Measurements from ENCODE around the gene ITGA7.

Gene ITGA7

DNA sequence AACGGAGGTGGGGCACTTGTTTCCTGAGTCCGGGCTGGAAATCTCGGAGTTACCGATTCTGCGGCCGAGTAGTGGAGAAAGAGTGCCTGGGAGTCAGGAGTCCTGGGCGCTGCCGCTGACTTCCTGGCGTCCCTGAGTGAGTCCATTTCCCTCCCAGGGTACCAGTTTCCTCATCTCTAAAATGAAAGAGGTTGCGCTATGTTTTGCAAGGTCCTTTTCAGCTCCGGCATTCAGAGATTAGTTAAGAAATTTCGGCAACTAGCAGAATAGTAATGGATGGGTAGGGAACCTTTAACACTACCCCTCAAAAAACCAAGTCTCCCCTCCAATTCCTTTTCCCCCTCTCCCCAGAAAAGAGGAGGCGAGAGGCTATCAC, 8.9 kb upstream of the ITGA7 start:
- H3K4me3 ChIP-seq (ENCODE audit: low read depth, low read length): peak overlapping the region; percentile 75
- TF ChIP-seq, protein P1, sequence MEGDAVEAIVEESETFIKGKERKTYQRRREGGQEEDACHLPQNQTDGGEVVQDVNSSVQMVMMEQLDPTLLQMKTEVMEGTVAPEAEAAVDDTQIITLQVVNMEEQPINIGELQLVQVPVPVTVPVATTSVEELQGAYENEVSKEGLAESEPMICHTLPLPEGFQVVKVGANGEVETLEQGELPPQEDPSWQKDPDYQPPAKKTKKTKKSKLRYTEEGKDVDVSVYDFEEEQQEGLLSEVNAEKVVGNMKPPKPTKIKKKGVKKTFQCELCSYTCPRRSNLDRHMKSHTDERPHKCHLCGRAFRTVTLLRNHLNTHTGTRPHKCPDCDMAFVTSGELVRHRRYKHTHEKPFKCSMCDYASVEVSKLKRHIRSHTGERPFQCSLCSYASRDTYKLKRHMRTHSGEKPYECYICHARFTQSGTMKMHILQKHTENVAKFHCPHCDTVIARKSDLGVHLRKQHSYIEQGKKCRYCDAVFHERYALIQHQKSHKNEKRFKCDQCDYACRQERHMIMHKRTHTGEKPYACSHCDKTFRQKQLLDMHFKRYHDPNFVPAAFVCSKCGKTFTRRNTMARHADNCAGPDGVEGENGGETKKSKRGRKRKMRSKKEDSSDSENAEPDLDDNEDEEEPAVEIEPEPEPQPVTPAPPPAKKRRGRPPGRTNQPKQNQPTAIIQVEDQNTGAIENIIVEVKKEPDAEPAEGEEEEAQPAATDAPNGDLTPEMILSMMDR (IDR thresholded peaks at IDR 0.05; ENCODE audit: low read depth, low read length): no peak

DNA sequence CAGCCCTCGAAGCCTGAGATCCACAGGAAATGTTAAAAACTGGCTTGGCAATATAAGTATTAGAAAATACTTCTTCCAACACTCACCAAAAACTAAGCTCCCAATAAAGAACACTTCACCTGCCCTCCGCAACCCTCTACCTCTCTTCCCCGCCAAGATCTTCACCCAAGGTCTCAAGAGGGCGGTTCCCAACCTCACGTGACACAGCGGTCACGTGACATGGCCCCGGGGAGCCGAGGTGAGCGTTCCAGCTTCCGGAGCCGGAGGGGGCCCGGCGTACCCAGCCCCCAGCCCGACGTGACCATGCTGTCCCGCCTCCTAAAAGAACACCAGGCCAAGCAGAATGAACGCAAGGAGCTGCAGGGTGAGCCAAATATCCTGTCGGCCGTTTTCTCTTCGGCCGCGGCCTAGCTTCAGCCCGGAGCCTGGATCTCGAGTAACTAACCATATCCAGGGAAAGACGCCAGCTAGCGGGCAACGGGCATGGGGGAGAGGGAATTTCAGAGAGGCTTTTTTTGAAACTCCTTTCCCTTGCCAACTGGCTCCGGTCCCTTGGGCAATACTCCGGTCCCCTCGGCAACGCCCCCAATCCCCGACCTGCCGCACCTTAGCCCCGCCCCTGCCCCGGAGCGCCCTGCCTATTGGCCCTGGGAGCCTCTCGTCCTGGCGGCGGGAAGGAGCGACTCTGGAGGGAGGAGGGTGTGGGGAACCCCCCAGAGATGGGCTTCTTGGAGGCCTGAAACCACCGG, 8.3 kb upstream of the ITGA7 start, which contains the start of gene BLOC1S1:
Gene BLOC1S1 (plus strand): TSS at position 214 of the 749 bp plus-strand sequence. CDS start 6 bp downstream, at position 220.
- peak within 1 kb of the TSS; percentile 75 for H3K4me3 ChIP-seq (ENCODE audit: low read depth, low read length)
- TF ChIP-seq, protein P1 (IDR thresholded peaks at IDR 0.05; ENCODE audit: low read depth, low read length): no peak

DNA sequence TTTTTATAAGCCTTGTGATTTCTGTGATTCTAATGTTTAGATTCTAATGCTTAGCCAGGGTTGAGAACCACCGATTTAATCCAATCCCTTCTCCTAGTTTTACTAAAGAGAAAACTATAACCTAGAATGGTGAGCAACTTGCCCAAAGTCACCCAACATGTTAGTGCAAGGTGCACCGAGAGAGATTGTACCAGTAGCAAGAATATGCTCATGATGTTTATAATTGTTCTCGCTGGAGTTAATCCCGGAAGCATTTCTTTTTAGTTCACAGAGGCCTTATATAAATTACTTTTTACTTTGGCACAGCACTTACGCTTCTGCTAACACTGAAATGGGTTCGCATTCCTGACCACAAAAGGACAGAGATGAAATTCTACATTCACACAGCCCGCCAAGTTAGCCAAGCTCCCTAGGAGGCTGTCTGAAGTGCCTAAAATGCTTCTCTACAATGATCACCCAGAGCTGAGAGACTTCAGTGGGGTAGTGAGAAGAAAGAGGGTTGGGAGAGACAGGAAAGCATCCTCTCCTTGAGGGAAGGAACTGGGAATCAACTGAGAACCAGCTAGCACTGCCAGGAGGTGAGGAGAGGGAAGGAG, 7.6 kb upstream of the ITGA7 start:
- TF ChIP-seq, protein P1 (IDR thresholded peaks at IDR 0.05; ENCODE audit: low read depth, low read length): no peak
- peak overlapping the region; percentile 75 for H3K4me3 ChIP-seq (ENCODE audit: low read depth, low read length)

DNA sequence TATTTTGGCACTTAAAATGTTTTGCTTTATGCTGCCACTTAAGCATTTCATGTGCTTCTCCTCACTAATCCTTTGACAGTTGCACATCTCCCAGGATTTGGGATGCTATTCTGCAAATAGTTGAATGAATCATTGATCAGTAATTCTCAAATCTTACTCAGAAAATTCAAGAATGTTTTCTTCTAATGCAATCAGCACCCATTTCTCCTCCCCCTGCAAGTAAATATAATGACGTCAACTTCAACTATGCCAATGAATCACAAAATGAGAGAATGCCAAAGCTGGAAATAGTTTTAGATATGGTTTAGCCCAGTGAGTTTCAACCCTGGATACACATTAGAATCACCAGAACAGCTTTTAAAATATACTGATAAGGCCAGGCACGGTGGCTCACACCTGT, 6.0 kb upstream of the ITGA7 start:
- TF ChIP-seq, protein P1 (IDR thresholded peaks at IDR 0.05; ENCODE audit: low read depth, low read length): no peak
- no peak overlapping the region for H3K4me3 ChIP-seq (ENCODE audit: low read depth, low read length)

DNA sequence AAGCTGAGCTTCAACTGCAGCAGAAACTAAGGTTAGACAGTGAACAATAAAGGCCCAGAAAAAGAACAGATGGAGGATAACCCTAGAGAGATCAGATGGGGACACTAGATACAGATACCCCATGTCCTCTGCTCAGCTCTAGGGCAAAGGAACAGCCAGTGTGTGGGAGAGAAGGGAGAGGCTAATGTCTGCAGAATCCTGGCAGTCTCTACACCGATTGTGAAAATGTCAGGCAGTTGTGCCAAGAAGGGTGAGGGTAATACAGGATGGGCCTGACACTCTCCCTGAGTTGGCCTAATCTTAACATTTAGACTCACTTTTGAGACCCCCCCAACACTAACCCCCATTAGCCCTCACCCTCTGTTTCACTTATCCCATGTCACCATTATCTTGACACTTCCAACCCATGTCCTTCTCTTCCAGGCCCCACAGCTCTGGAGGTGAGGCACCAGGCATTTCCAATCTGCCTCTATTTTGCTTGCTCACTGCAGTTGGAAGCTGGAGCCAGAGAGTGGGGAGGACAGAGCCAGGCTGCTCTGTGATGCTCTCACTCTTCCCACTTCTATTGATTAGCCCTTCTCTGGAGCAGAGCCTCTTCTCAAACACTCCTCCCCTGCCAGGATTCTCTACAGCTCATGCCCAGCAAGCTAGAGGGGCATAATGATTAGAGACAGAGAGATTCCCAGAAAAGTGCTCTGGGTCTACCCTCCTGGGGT, 5.2 kb upstream of the ITGA7 start:
- no peak overlapping the region for H3K4me3 ChIP-seq (ENCODE audit: low read depth, low read length)
- TF ChIP-seq, protein P1 (IDR thresholded peaks at IDR 0.05; ENCODE audit: low read depth, low read length): no peak

DNA sequence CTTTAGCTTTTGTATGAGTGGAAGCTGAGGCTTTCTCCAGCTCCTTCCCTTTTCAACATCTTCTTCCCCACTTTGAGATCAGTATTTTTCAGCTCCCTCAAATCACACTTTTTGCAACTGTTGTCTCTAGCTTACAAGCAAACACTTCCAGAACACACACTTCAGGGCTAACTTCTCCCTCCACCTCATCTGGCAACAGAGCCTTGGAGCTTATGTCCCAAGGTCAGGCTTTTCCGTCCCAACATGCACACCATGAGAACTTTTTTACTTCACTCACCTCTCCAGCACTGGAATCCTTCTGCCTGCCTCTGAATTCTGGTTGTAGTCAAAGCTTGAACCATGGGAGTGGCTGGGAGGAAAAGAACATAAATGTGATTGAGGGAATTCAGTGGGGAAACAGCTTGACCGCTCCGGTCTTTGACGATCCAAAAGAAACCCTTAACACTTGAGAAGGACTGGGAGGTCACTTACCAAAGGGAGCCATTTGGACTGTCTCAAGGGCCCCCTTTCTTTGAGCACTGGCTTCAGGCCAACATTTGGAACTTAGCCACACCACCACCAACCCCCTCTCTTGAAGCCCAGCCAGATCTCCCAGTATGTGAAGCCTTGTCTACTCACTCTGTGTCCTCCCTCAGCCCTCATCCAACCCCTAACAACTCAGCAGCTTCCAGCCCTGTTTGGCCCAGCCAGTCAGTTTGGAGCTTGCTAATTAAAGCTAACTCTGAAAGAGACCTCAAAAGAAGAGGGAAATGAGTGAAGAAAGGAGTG, 4.3 kb upstream of the ITGA7 start:
- TF ChIP-seq, protein P1 (IDR thresholded peaks at IDR 0.05; ENCODE audit: low read depth, low read length): no peak
- no peak overlapping the region for H3K4me3 ChIP-seq (ENCODE audit: low read depth, low read length)

Data from WI38 (cell line).